HEK293 (cell line): ENCODE data around the gene TRAF5.

Experiments used
- CTCF ChIA-PET: fragments of 350-600 bp; formaldehyde crosslinking; extraction: SDS; loops from one replicate; lab custom pipeline; 2021; ENCODE audit warnings: antibody characterized with exemption; lab: Yijun Ruan, JAX
- POLR2A ChIA-PET: fragments of 300-600 bp; formaldehyde crosslinking; extraction: SDS; loops from one replicate; lab custom pipeline; 2020; ENCODE audit warnings: antibody characterized with exemption, inconsistent platforms; lab: Yijun Ruan, JAX
- H3K27ac ChIP-seq: fragments of 200-500 bp; sonication (Bioruptor generic); 2 replicates; pipeline ENCODE4 v1.5.1; 2014; ENCODE audit warnings: low read depth, low read length, control low read depth, inconsistent platforms; ENCODE audit errors: extremely low read depth
- H3K36me3 ChIP-seq, 2 experiments: fragments of 200-500 bp in 1 of 2; sonication (Bioruptor generic) in 1 of 2; 1 replicate in 1 of 2; 2 replicates in 1 of 2; pipeline ENCODE4 v1.5.1; 2014 to 2017; ENCODE audit warnings: inconsistent platforms in 2 of 2, low read length in 2 of 2; ENCODE audit not compliant: control insufficient read depth in 2 of 2, insufficient read depth in 1 of 2
- H3K4me1 ChIP-seq: fragments of 200-500 bp; sonication (Bioruptor generic); 2 replicates; pipeline ENCODE4 v1.5.1; 2014; ENCODE audit warnings: mild to moderate bottlenecking, low read length, inconsistent platforms; ENCODE audit not compliant: control insufficient read depth, insufficient read depth
- H3K4me3 ChIP-seq: 2 replicates; pipeline ENCODE4 v1.5.1; 2011; ENCODE audit warnings: low read depth, mild to moderate bottlenecking, control low read depth, low read length, moderate library complexity
- H3K9me3 ChIP-seq: fragments of 200-500 bp; sonication (Bioruptor generic); 2 replicates; pipeline ENCODE4 v1.5.1; 2014; ENCODE audit warnings: low read depth, low read length, inconsistent platforms; ENCODE audit not compliant: control insufficient read depth, insufficient read depth
- CTCF ChIP-seq: fragments of 450-650 bp; formaldehyde crosslinking; IDR thresholded peaks from 2 replicates; pipeline ENCODE4 v1.5.1; 2016; ENCODE audit warnings: missing biosample characterization, missing genetic modification characterization
- IKZF3 ChIP-seq: fragments of 450-650 bp; IDR thresholded peaks from 2 replicates; pipeline ENCODE4 v1.5.0; 2018; ENCODE audit warnings: missing biosample characterization, mild to moderate bottlenecking, missing genetic modification characterization, moderate library complexity
- PRDM1 ChIP-seq: fragments of 450-650 bp; formaldehyde crosslinking; IDR thresholded peaks from 2 replicates; pipeline ENCODE4; 2016; ENCODE audit warnings: missing biosample characterization, missing genetic modification characterization
- SP7 ChIP-seq: fragments of 450-650 bp; formaldehyde crosslinking; IDR thresholded peaks from 2 replicates; pipeline ENCODE4 v1.5.1; 2016; ENCODE audit warnings: missing biosample characterization, missing genetic modification characterization
- TRIM28 ChIP-seq: IDR thresholded peaks from 2 replicates; pipeline ENCODE4 v1.6.1; 2011; ENCODE audit warnings: low read length, control low read depth, borderline replicate concordance
- ZBTB20 ChIP-seq: fragments of 450-650 bp; formaldehyde crosslinking; IDR thresholded peaks from 2 replicates; pipeline ENCODE4 v1.5.1; 2016; ENCODE audit warnings: missing biosample characterization, missing genetic modification characterization
- ZBTB6 ChIP-seq: fragments of 450-650 bp; formaldehyde crosslinking; IDR thresholded peaks from 2 replicates; pipeline ENCODE4 v1.5.1; 2017; ENCODE audit warnings: missing biosample characterization, missing genetic modification characterization
- ZBTB8A ChIP-seq: fragments of 450-650 bp; formaldehyde crosslinking; IDR thresholded peaks from 2 replicates; pipeline ENCODE4 v1.5.1; 2016; ENCODE audit warnings: missing biosample characterization, missing genetic modification characterization
- ZFHX2 ChIP-seq: fragments of 450-650 bp; formaldehyde crosslinking; conservative IDR thresholded peaks from 2 replicates; pipeline ENCODE4 v1.5.1; 2016; ENCODE audit warnings: missing biosample characterization, missing genetic modification characterization
- ZIC2 ChIP-seq: fragments of 450-650 bp; formaldehyde crosslinking; IDR thresholded peaks from 2 replicates; pipeline ENCODE4 v1.5.1; 2016; ENCODE audit warnings: missing biosample characterization, missing genetic modification characterization
- ZNF133 ChIP-seq: fragments of 450-650 bp; formaldehyde crosslinking; IDR thresholded peaks from 2 replicates; pipeline ENCODE4 v1.5.1; 2016; ENCODE audit warnings: missing biosample characterization, missing genetic modification characterization
- ZNF169 ChIP-seq: fragments of 450-650 bp; formaldehyde crosslinking; IDR thresholded peaks from 2 replicates; pipeline ENCODE4 v1.5.1; 2016; ENCODE audit warnings: missing biosample characterization, missing genetic modification characterization
- ZNF184 ChIP-seq: fragments of 450-650 bp; IDR thresholded peaks from 2 replicates; pipeline ENCODE4 v1.5.1; 2018; ENCODE audit warnings: missing biosample characterization, mild to moderate bottlenecking, missing genetic modification characterization
- ZNF2 ChIP-seq: fragments of 450-650 bp; formaldehyde crosslinking; IDR thresholded peaks from 2 replicates; pipeline ENCODE4 v1.5.1; 2016; ENCODE audit warnings: missing biosample characterization, missing genetic modification characterization
- ZNF23 ChIP-seq: fragments of 450-650 bp; formaldehyde crosslinking; IDR thresholded peaks from 2 replicates; pipeline ENCODE4 v1.5.1; 2016; ENCODE audit warnings: missing biosample characterization, missing genetic modification characterization, borderline replicate concordance
- ZNF239 ChIP-seq: fragments of 450-650 bp; formaldehyde crosslinking; IDR thresholded peaks from 2 replicates; pipeline ENCODE4 v1.5.1; 2016; ENCODE audit warnings: missing biosample characterization, missing genetic modification characterization
- ZNF280C ChIP-seq: fragments of 450-650 bp; formaldehyde crosslinking; IDR thresholded peaks from 2 replicates; pipeline ENCODE4 v1.5.1; 2016; ENCODE audit warnings: missing biosample characterization, missing genetic modification characterization
- ZNF302 ChIP-seq: fragments of 450-650 bp; formaldehyde crosslinking; IDR thresholded peaks from 2 replicates; pipeline ENCODE4 v1.5.1; 2016; ENCODE audit warnings: missing biosample characterization, missing genetic modification characterization, low read depth
- ZNF366 ChIP-seq: fragments of 450-650 bp; formaldehyde crosslinking; conservative IDR thresholded peaks from 2 replicates; pipeline ENCODE4 v1.5.1; 2016; ENCODE audit warnings: missing biosample characterization, missing genetic modification characterization
- ZNF391 ChIP-seq: fragments of 450-650 bp; formaldehyde crosslinking; IDR thresholded peaks from 2 replicates; pipeline ENCODE4 v1.5.1; 2016; ENCODE audit warnings: low read depth, missing biosample characterization, missing genetic modification characterization, borderline replicate concordance
- ZNF549 ChIP-seq: fragments of 450-650 bp; IDR thresholded peaks from 2 replicates; pipeline ENCODE4 v1.5.1; 2018; ENCODE audit warnings: missing biosample characterization, missing genetic modification characterization, mild to moderate bottlenecking, inconsistent platforms, moderate library complexity
- ZNF555 ChIP-seq: fragments of 450-650 bp; formaldehyde crosslinking; conservative IDR thresholded peaks from 2 replicates; pipeline ENCODE4 v1.5.1; 2017; ENCODE audit warnings: missing biosample characterization, mild to moderate bottlenecking, missing genetic modification characterization, inconsistent platforms
- ZNF571 ChIP-seq: fragments of 450-650 bp; formaldehyde crosslinking; IDR thresholded peaks from 2 replicates; pipeline ENCODE4 v1.5.0; 2017; ENCODE audit warnings: missing biosample characterization, missing genetic modification characterization
- ZNF624 ChIP-seq: fragments of 450-650 bp; formaldehyde crosslinking; IDR thresholded peaks from 2 replicates; pipeline ENCODE4 v1.5.1; 2017; ENCODE audit warnings: missing biosample characterization, missing genetic modification characterization
- ZNF747 ChIP-seq: fragments of 450-650 bp; formaldehyde crosslinking; IDR thresholded peaks from 2 replicates; pipeline ENCODE4 v1.5.1; 2016; ENCODE audit warnings: missing biosample characterization, missing genetic modification characterization
- ZNF76 ChIP-seq: fragments of 450-650 bp; formaldehyde crosslinking; IDR thresholded peaks from 2 replicates; pipeline ENCODE4; 2016; ENCODE audit warnings: low read depth, missing biosample characterization, missing genetic modification characterization, borderline replicate concordance
- ZNF776 ChIP-seq: fragments of 450-650 bp; formaldehyde crosslinking; IDR thresholded peaks from 2 replicates; pipeline ENCODE4 v1.5.0; 2017; ENCODE audit warnings: missing biosample characterization, missing genetic modification characterization, borderline replicate concordance
- ZSCAN16 ChIP-seq: fragments of 450-650 bp; formaldehyde crosslinking; IDR thresholded peaks from 2 replicates; pipeline ENCODE4 v1.5.1; 2016; ENCODE audit warnings: missing biosample characterization, missing genetic modification characterization

The TRAF5 gene

GRCh38 chr1:211327346-211327921 lies 801 bp downstream of the TRAF5 start (continued):
- TF ChIP-seq ZNF184 (tag by site-specific recombination) (no peak), ZNF133 (no peak), ZNF169 (no peak), ZNF76 (tag by site-specific recombination) (no peak), ZNF366 (no peak), ZNF555 (tag by site-specific recombination) (no peak), ZNF239 (tag by site-specific recombination) (no peak), ZBTB20 (tag by site-specific recombination) (no peak; the same call in 1 of the 2 replicates), ZNF571 (no peak), ZBTB8A (tag by site-specific recombination) (peak; percentile 35; the same call in 1 of the 2 replicates), ZFHX2 (tag by site-specific recombination) (no peak), ZSCAN16 (tag by site-specific recombination) (no peak), IKZF3 (tag by site-specific recombination) (no peak), ZNF624 (tag by site-specific recombination) (no peak), ZNF302 (no peak), SP7 (0 out of 2 replicates have a peak, but pooled peaks have one; percentile 5), CTCF (tag by site-specific recombination) (0 out of 2 replicates have a peak, but pooled peaks have one; percentile 10), PRDM1 (peak; percentile 66), ZIC2 (peak; percentile 70), ZNF2 (no peak), ZNF747 (tag by site-specific recombination) (no peak), ZNF23 (tag by site-specific recombination) (no peak), ZNF549 (tag by site-specific recombination) (no peak)

GRCh38 chr1:211328084-211328694 lies 1.6 kb downstream of the TRAF5 start:
- Histone ChIP-seq H3K4me3 (no peak overlapping the region), H3K4me1 (peaks cover 6% of the 10 kb centered on the region), H3K9me3 (no peaks in the 10 kb centered on the region), H3K27ac (no peak overlapping the region), H3K36me3 (no peaks in the 10 kb centered on the region)
- CTCF ChIA-PET: interaction anchor here (0.6 to 1.9 kb wide), 6 partner anchors 55 to 1177 kb away, joined by 3 to 10 read pairs (median 4); no protein-coding TSS in a partner anchor
- TF ChIP-seq ZBTB6 (tag by site-specific recombination) (peak; percentile 81), ZNF776 (tag by site-specific recombination) (no peak), TRIM28 (peak; percentile 67; the same call in 1 of the 2 replicates), ZNF391 (tag by site-specific recombination) (no peak), ZNF280C (no peak)
- POLR2A ChIA-PET: interaction anchor here (1.0 kb wide), 1 partner anchor 251 kb away, joined by 3 read pairs; the partner anchor contains the start of gene SLC30A1
